ENCODE measurements around the gene FBN1.

The FBN1 gene

GRCh38 chr15:48469681-48470080, 175.8 kb downstream of the FBN1 start:
- DNase-seq (ENCODE audit: low read depth in 2 of 2) = no peak

- no peak for DNase-seq (ENCODE audit: low read depth in 2 of 2)
Measured at GRCh38 chr15:48469271-48469670, 176.2 kb downstream of the FBN1 start.

GRCh38 chr15:48467801-48468200, 177.7 kb downstream of the FBN1 start:
- no peak for DNase-seq (ENCODE audit: low read depth in 2 of 2)

GRCh38 chr15:48466820-48467219, 178.7 kb downstream of the FBN1 start:
- DNase-seq (ENCODE audit: low read depth in 2 of 2) = no peak

GRCh38 chr15:48466079-48466478, 179.4 kb downstream of the FBN1 start:
- no peak for DNase-seq (ENCODE audit: low read depth in 2 of 2)

GRCh38 chr15:48465410-48465809, 180.1 kb downstream of the FBN1 start:
- no peak for DNase-seq (ENCODE audit: low read depth in 2 of 2)

- DNase-seq (ENCODE audit: low read depth in 2 of 2) = no peak
Measured at GRCh38 chr15:48463366-48463880, 182.1 kb downstream of the FBN1 start.

GRCh38 chr15:48462688-48463087, 182.8 kb downstream of the FBN1 start:
- no peak for DNase-seq (ENCODE audit: low read depth in 2 of 2)

- no peak for DNase-seq (ENCODE audit: low read depth in 2 of 2)
Measured at GRCh38 chr15:48459571-48460442, 185.7 kb downstream of the FBN1 start.

GRCh38 chr15:48458876-48459275, 186.6 kb downstream of the FBN1 start:
- DNase-seq (ENCODE audit: low read depth in 2 of 2) = no peak

GRCh38 chr15:48456134-48456533, 189.4 kb downstream of the FBN1 start:
- no peak for DNase-seq (ENCODE audit: low read depth in 2 of 2)

- no peak for DNase-seq (ENCODE audit: low read depth in 2 of 2)
Measured at GRCh38 chr15:48451736-48452135, 193.8 kb downstream of the FBN1 start.

GRCh38 chr15:48451241-48451640, 194.3 kb downstream of the FBN1 start:
- no peak for DNase-seq (ENCODE audit: low read depth in 2 of 2)

GRCh38 chr15:48449734-48450133, 195.8 kb downstream of the FBN1 start:
- no peak for DNase-seq (ENCODE audit: low read depth in 2 of 2)

- DNase-seq (ENCODE audit: low read depth in 2 of 2) = no peak
Measured at GRCh38 chr15:48447657-48448056, 197.9 kb downstream of the FBN1 start.

GRCh38 chr15:48447058-48447457, 198.5 kb downstream of the FBN1 start:
- DNase-seq (ENCODE audit: low read depth in 2 of 2) = no peak

GRCh38 chr15:48442011-48442410, 203.5 kb downstream of the FBN1 start:
- DNase-seq (ENCODE audit: low read depth in 2 of 2) = no peak

GRCh38 chr15:48440084-48440483, 205.4 kb downstream of the FBN1 start:
- no peak for DNase-seq (ENCODE audit: low read depth in 2 of 2)

- no peak for DNase-seq (ENCODE audit: low read depth in 2 of 2)
Measured at GRCh38 chr15:48437178-48437577, 208.3 kb downstream of the FBN1 start.

- no peak for DNase-seq (ENCODE audit: low read depth in 2 of 2)
Measured at GRCh38 chr15:48435321-48435720, 210.2 kb downstream of the FBN1 start.

GRCh38 chr15:48433226-48433886, 212.2 kb downstream of the FBN1 start:
- no peak for DNase-seq (ENCODE audit: low read depth in 2 of 2)

GRCh38 chr15:48432688-48433087, 212.8 kb downstream of the FBN1 start:
- no peak for DNase-seq (ENCODE audit: low read depth in 2 of 2)

- no peak for DNase-seq (ENCODE audit: low read depth in 2 of 2)
Measured at GRCh38 chr15:48427960-48428547, 217.5 kb downstream of the FBN1 start.

Measured in stimulated activated CD4-positive, alpha-beta T cell treated with anti-CD3 and anti-CD28 coated beads, Interleukin-15, amount 100 ng/mL, for 48 hours (primary cell).